GM23338 (cell line): ENCODE data around the gene SLC66A1.

ENCODE experiments used
- CTCF ChIP-seq, 2 experiments: fragments of 200-600 bp in 1 of 2; sonication (generic) in 1 of 2; conservative IDR thresholded peaks; 2 replicates each; pipeline versions ENCODE4 v1.5.1 to v1.6.1; 2016 to 2017; ENCODE audit warnings: antibody characterized with exemption in 2 of 2, low read depth in 2 of 2, mild to moderate bottlenecking in 2 of 2, moderate library complexity in 1 of 2
- EZH2 ChIP-seq: fragments of 200-600 bp; sonication (generic); IDR thresholded peaks from one replicate; pipeline ENCODE4 v1.8.0; 2017; ENCODE audit warnings: antibody characterized with exemption, mild to moderate bottlenecking, low read depth; ENCODE audit not compliant: unreplicated experiment
- EZH2phosphoT487 ChIP-seq: fragments of 200-600 bp; sonication (generic); IDR thresholded peaks from one replicate; pipeline ENCODE4 v1.8.1; 2018; ENCODE audit warnings: antibody characterized with exemption; ENCODE audit not compliant: unreplicated experiment
- JUNB ChIP-seq: IDR thresholded peaks from one replicate; pipeline ENCODE4 v1.6.1; 2016; ENCODE audit warnings: antibody characterized with exemption; ENCODE audit not compliant: unreplicated experiment
- POLR2AphosphoS5 ChIP-seq: IDR thresholded peaks from 2 replicates; pipeline ENCODE4 v1.6.1; 2016; ENCODE audit warnings: antibody characterized with exemption, low read depth
- TF ChIP-seq, protein P1 (sequence below): IDR thresholded peaks from one replicate; pipeline ENCODE4 v1.6.1; 2018; ENCODE audit warnings: antibody characterized with exemption; ENCODE audit not compliant: unreplicated experiment
- TF ChIP-seq, protein P2 (sequence below): fragments of 250-450 bp; sonication (Bioruptor Pico); IDR thresholded peaks from 2 replicates; pipeline ENCODE4 v1.5.0; 2020; ENCODE audit warnings: mild to moderate bottlenecking, moderate library complexity

GRCh38 chr1:19336543-19336942, 24.4 kb downstream of the SLC66A1 start:
- no peak for TF ChIP-seq CTCF (conservative IDR thresholded peaks at IDR 0.05; ENCODE audit: low read depth in 2 of 2)
- no peak for TF ChIP-seq POLR2AphosphoS5
- TF ChIP-seq, protein P1, sequence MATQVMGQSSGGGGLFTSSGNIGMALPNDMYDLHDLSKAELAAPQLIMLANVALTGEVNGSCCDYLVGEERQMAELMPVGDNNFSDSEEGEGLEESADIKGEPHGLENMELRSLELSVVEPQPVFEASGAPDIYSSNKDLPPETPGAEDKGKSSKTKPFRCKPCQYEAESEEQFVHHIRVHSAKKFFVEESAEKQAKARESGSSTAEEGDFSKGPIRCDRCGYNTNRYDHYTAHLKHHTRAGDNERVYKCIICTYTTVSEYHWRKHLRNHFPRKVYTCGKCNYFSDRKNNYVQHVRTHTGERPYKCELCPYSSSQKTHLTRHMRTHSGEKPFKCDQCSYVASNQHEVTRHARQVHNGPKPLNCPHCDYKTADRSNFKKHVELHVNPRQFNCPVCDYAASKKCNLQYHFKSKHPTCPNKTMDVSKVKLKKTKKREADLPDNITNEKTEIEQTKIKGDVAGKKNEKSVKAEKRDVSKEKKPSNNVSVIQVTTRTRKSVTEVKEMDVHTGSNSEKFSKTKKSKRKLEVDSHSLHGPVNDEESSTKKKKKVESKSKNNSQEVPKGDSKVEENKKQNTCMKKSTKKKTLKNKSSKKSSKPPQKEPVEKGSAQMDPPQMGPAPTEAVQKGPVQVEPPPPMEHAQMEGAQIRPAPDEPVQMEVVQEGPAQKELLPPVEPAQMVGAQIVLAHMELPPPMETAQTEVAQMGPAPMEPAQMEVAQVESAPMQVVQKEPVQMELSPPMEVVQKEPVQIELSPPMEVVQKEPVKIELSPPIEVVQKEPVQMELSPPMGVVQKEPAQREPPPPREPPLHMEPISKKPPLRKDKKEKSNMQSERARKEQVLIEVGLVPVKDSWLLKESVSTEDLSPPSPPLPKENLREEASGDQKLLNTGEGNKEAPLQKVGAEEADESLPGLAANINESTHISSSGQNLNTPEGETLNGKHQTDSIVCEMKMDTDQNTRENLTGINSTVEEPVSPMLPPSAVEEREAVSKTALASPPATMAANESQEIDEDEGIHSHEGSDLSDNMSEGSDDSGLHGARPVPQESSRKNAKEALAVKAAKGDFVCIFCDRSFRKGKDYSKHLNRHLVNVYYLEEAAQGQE = no peak
- no peak for TF ChIP-seq EZH2
- TF ChIP-seq EZH2phosphoT487 = no peak
- TF ChIP-seq JUNB = no peak
- TF ChIP-seq, protein P2, sequence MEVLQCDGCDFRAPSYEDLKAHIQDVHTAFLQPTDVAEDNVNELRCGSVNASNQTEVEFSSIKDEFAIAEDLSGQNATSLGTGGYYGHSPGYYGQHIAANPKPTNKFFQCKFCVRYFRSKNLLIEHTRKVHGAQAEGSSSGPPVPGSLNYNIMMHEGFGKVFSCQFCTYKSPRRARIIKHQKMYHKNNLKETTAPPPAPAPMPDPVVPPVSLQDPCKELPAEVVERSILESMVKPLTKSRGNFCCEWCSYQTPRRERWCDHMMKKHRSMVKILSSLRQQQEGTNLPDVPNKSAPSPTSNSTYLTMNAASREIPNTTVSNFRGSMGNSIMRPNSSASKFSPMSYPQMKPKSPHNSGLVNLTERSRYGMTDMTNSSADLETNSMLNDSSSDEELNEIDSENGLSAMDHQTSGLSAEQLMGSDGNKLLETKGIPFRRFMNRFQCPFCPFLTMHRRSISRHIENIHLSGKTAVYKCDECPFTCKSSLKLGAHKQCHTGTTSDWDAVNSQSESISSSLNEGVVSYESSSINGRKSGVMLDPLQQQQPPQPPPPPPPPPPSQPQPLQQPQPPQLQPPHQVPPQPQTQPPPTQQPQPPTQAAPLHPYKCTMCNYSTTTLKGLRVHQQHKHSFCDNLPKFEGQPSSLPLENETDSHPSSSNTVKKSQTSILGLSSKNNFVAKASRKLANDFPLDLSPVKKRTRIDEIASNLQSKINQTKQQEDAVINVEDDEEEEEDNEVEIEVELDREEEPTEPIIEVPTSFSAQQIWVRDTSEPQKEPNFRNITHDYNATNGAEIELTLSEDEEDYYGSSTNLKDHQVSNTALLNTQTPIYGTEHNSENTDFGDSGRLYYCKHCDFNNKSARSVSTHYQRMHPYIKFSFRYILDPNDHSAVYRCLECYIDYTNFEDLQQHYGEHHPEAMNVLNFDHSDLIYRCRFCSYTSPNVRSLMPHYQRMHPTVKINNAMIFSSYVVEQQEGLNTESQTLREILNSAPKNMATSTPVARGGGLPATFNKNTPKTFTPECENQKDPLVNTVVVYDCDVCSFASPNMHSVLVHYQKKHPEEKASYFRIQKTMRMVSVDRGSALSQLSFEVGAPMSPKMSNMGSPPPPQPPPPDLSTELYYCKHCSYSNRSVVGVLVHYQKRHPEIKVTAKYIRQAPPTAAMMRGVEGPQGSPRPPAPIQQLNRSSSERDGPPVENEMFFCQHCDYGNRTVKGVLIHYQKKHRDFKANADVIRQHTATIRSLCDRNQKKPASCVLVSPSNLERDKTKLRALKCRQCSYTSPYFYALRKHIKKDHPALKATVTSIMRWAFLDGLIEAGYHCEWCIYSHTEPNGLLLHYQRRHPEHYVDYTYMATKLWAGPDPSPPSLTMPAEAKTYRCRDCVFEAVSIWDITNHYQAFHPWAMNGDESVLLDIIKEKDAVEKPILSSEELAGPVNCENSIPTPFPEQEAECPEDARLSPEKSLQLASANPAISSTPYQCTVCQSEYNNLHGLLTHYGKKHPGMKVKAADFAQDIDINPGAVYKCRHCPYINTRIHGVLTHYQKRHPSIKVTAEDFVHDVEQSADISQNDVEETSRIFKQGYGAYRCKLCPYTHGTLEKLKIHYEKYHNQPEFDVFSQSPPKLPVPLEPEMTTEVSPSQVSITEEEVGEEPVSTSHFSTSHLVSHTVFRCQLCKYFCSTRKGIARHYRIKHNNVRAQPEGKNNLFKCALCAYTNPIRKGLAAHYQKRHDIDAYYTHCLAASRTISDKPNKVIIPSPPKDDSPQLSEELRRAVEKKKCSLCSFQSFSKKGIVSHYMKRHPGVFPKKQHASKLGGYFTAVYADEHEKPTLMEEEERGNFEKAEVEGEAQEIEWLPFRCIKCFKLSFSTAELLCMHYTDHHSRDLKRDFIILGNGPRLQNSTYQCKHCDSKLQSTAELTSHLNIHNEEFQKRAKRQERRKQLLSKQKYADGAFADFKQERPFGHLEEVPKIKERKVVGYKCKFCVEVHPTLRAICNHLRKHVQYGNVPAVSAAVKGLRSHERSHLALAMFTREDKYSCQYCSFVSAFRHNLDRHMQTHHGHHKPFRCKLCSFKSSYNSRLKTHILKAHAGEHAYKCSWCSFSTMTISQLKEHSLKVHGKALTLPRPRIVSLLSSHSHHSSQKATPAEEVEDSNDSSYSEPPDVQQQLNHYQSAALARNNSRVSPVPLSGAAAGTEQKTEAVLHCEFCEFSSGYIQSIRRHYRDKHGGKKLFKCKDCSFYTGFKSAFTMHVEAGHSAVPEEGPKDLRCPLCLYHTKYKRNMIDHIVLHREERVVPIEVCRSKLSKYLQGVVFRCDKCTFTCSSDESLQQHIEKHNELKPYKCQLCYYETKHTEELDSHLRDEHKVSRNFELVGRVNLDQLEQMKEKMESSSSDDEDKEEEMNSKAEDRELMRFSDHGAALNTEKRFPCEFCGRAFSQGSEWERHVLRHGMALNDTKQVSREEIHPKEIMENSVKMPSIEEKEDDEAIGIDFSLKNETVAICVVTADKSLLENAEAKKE (CRISPR knock-in tag) = no peak
